Activated T-cell treated with anti-CD3 and anti-CD28 coated beads, Interleukin-2, amount 50 U/mL, for 4 hours (primary cell): ENCODE data around the gene CIDEC. TPM values are rescaled to one million over a fixed set of nuclear protein-coding genes. Genes with fewer than 3 reads are reported as not detected.
"Not testable (repeated sequence)": the region's sequence is repeated elsewhere in the genome, so short reads cannot be mapped to it uniquely, and the experiment has no call there.

Source experiments
- ATAC-seq, 2 donors: fragments of 200-7000 bp; cut with Tn5 transposase; one replicate each; pipeline ENCODE4 v1.10.0; 2021
- DNase-seq: peaks from one replicate; pipeline ENCODE4 v3.0.0-alpha.2; 2020
- H3K27me3 Mint-ChIP-seq: one replicate; pipeline ENCODE4 v1.8.0; 2021; ENCODE audit warnings: low read depth, mixed read lengths
- H3K36me3 Mint-ChIP-seq: one replicate; pipeline ENCODE4 v1.8.0; 2022; ENCODE audit warnings: mixed read lengths; ENCODE audit not compliant: insufficient read depth
- H3K4me1 Mint-ChIP-seq: one replicate; pipeline ENCODE4 v1.8.0; 2021; ENCODE audit warnings: low read depth, mixed read lengths
- H3K4me3 Mint-ChIP-seq: one replicate; pipeline ENCODE4 v1.8.0; 2021; ENCODE audit warnings: mild to moderate bottlenecking, moderate library complexity, mixed read lengths
- H3K9me3 Mint-ChIP-seq: one replicate; pipeline ENCODE4 v1.8.0; 2021; ENCODE audit warnings: mixed read lengths
- total RNA-seq, 3 donors: library from RNA; stranded (reverse); gene quantifications; one replicate each; pipeline ENCODE4 v1.2.1, GENCODE V29; 2021

CIDEC gene
- total RNA-seq, 3 donors from 2014 or later = not detected

DNA sequence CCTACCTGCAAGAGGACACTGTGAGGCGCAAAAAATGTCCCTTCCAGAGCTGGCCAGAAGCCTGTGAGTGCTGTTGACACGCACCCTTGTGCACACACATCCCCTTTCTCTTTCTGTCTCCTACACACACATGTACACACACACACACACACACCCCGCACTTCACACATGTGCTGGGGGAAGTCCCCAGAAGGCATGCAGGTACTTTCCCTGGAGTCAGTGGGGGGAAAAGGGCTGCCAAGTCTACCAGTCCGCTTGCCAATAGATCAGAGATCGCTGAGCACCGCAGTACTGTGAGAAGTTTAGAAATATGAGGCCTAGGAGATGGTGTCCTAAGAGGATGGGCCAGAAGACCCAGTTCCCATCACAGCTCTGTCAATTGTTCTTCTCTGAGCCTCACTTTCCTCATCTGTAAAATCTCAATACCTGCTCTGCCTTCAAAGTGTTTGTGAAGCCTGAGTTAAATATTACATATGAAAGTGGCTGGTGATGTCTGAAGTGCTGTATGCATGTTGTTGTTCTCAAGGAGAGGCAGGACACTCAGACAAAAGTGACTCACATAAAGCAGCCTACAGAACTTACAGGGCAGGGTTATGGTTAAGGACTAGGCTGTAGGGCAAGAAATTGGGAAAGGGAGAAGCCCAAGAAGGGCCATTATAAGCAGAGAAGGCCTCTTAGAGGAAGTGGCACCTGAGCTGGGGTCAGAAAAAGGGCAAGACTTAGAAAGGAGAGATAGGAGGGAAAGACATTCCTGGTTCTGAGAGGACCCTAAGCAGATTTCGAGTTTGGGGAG is 29.4 kb upstream of the CIDEC start:
- DNase-seq (no peak), ATAC-seq (peak; percentile 45 to 49)
- Mint-ChIP-seq H3K4me3 (no peak overlapping the region), H3K9me3 (no peaks in the 10 kb centered on the region), H3K27me3 (no peaks in the 10 kb centered on the region), H3K4me1 (peaks cover 24% of the 10 kb centered on the region), H3K36me3 (no peaks in the 10 kb centered on the region)

DNA sequence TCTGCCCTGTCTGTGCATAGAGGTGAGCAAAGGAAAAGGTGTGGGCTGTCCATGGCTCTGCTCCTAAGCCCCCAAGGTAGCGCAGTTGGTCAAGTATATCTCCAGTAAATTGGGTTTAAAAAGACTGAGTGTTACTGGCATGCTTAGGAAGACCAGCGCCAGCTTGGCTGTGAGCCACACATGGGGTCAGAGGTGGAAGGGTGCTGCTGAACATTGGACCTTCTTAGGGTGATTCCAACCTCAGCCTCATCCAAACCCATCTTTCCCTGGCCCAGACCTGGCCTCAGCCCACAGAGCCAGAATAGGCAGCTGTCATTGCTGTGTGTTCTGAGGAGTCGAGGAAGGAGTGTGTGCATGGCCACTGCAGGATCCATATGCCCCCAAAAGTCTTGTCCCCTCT is 28.2 kb upstream of the CIDEC start:
- no peak for ATAC-seq
- Mint-ChIP-seq H3K4me1 (peaks cover 31% of the 10 kb centered on the region), H3K4me3 (no peak overlapping the region), H3K36me3 (no peaks in the 10 kb centered on the region), H3K27me3 (no peaks in the 10 kb centered on the region), H3K9me3 (no peaks in the 10 kb centered on the region)
- no peak for DNase-seq

DNA sequence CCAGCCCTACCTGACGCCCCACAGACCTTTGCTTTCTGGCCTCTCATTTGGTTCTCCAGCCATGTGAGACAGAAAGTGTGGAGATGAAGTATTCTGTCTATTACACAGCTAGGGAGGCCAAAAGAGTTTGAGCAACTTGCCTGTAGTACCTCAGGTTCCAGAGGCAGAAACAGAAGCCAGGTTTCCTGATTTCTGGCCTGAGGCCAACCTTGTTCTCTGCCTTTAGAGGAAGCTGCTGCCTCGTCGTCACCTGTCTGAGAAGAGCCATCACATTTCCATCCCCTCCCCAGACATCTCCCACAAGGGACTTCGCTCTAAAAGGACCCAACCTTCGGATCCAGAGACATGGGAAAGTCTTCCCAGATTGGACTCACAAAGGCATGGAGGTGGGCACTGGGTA is 26.4 kb upstream of the CIDEC start:
- H3K4me3 Mint-ChIP-seq = no peak overlapping the region
- no peak for ATAC-seq
- H3K4me1 Mint-ChIP-seq = peaks cover 35% of the 10 kb centered on the region
- no peaks in the 10 kb centered on the region for H3K9me3 Mint-ChIP-seq
- no peak for DNase-seq
- H3K36me3 Mint-ChIP-seq = no peaks in the 10 kb centered on the region
- H3K27me3 Mint-ChIP-seq = no peaks in the 10 kb centered on the region

DNA sequence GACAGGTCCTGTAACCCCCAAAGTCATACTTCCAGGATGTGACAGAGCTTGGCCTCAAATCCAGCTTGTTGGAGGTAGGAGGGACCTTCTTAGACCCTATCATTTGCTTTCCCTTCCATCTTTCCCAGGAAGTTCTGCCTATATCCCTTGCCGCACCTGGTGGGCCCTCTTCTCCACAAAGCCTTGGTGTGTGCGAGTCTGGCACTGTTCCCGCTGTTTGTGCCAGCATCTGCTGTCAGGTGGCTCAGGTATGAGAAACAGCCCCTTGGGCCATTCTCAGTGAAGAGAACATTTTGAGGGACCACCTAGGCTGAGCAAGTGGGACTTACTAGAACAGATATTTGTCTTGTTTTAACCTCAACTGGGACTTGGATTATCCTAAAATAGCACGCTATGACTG is 23.9 kb upstream of the CIDEC start:
- Mint-ChIP-seq H3K9me3 (no peaks in the 10 kb centered on the region), H3K4me3 (no peak overlapping the region), H3K36me3 (no peaks in the 10 kb centered on the region), H3K27me3 (no peaks in the 10 kb centered on the region), H3K4me1 (peaks cover 27% of the 10 kb centered on the region)
- DNase-seq (no peak), ATAC-seq (no peak)

DNA sequence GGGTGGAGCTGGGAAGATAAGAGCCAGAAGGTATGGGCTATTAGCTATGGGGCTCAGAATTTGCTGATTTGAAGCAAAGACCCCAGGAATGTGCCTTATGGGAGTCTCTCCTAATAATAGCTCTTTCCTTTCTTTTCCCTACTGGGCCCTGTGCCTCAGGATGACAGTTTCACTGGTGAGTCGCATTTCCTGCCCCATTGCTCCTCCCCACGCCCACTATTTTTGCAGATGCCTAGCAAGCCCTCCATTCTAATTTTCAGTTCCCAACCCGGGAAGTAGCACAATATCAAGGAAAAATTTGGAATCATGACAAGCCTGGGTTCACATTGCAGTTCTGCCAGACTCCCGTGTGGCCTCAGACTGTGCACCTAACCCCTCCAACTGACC is 23.2 kb upstream of the CIDEC start:
- no peaks in the 10 kb centered on the region for H3K36me3 Mint-ChIP-seq
- ATAC-seq (peak; percentile 41 to 45), DNase-seq (no peak)
- peaks cover 33% of the 10 kb centered on the region for H3K4me1 Mint-ChIP-seq
- peak overlapping the region; percentile 19 for H3K4me3 Mint-ChIP-seq
- H3K27me3 Mint-ChIP-seq = no peaks in the 10 kb centered on the region
- no peaks in the 10 kb centered on the region for H3K9me3 Mint-ChIP-seq

DNA sequence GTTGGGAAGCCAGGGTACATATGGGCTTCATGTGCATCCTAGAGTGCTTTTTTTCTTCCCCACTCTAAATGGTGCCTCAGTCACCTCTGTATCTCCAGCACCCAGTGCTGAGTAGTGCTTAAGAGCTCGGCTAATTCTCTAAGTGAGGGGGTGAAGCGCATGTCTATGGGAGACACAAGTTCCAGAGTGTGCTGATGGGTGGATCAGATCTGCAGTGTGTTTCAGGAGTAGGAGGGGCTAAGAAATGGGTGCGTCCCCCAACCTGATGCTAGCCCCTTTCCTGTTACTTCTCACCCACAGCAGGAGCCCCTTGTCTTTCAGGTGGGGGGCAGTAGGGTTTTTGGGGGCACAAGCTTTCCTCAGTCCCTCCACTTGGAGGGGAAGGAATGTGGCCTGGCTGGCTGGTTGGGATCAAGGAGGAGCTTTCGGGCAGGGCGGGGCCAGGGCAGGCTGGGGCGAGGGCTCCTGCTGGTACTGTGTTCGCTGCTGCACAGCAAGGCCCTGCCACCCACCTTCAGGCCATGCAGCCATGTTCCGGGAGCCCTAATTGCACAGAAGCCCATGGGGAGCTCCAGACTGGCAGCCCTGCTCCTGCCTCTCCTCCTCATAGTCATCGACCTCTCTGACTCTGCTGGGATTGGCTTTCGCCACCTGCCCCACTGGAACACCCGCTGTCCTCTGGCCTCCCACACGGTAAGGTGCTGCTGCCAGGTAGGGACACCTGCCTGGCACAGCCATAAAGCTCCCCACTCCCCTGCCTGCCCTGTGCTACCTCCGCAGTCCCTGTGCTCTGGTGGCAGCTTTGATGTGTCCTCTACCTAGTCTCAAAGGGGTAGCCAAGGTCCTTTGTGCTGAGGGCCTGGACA is 22.6 kb upstream of the CIDEC start, which contains the start of gene IL17RE:
TSS of gene IL17RE (plus strand) at position 477 of the 866 bp plus-strand sequence. CDS start at position 562, 85 bp downstream.
- Mint-ChIP-seq H3K4me3 (peak within 1 kb of the TSS; percentile 53), H3K4me1 (peaks cover 36% of the 10 kb centered on the region), H3K36me3 (no peaks in the 10 kb centered on the region), H3K27me3 (no peaks in the 10 kb centered on the region), H3K9me3 (no peaks in the 10 kb centered on the region)
- ATAC-seq (peak; percentile 41 to 74), DNase-seq (no peak)

DNA sequence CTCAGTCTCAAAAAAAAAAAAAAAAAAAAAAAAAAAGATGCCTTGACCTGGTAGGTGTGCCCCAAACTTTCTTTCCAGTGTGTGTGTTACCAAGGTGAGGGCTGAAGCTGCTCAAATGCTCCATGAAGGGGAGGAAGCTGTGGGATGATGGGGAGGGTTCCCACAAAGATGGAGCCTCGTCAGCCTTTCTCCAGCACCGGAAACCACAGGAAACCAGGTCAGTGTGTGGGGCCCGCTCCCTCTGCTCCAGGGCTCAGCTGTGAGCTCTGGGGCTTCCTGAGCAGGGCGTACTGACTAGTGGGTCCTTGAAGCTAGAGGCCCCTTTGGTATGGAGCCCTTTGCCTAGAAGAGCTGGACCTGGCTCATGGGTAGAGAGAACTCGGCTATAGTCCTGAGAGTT is 21.9 kb upstream of the CIDEC start:
- H3K9me3 Mint-ChIP-seq = no peaks in the 10 kb centered on the region
- ATAC-seq (peak; percentile 58 to 64), DNase-seq (no peak)
- no peak overlapping the region for H3K4me3 Mint-ChIP-seq
- peaks cover 37% of the 10 kb centered on the region for H3K4me1 Mint-ChIP-seq
- no peaks in the 10 kb centered on the region for H3K27me3 Mint-ChIP-seq
- H3K36me3 Mint-ChIP-seq = no peaks in the 10 kb centered on the region

DNA sequence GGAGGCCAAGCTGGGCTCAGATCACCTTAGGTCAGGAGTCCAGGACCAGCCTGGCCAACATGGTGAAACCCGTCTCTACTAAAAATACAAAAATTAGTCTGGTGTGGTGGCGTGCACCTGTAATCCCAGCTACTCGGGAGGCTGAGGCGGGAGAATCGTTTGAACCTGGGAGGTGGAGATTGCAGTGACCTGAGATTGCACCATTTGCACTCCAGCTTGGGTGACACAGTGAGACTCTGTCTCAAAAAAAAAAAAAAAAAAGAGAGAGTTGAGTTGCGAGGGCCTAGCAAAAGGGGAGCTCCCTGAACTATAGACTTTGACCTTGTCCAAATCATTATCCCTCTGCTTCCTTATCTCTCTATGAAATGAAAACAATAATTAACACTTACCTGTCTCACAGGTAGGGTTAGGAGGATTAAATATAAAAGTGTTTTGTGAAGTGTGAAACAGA is 20.9 kb upstream of the CIDEC start:
- ATAC-seq, H3K4me3 Mint-ChIP-seq, H3K27me3 Mint-ChIP-seq, DNase-seq, H3K36me3 Mint-ChIP-seq, H3K9me3 Mint-ChIP-seq: not testable (repeated sequence)
- H3K4me1 Mint-ChIP-seq = peaks cover 40% of the 10 kb centered on the region

DNA sequence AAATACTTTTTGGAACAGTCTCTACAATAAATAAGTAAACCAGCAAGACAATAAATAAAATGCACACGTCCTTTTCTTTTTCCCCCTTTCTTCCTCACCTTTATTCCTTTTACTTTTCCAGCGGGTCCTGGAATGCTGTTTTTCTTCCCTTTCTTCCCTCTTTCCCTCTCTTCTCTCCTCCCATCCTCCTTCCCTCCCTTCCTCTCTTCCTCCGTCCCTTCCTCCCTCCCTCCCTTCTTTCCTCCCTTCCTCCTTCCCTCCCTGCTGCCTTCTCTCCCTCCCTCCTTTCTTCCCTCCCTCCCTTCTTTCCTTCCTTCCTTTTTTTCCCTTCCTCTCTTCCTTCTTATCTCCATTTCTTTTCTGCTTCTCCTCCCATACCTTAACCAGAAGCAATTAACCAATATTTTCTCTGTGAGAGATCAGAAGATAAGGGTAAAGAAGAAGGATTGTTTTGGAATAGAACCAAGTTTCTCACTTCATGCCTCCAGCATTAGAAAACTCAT is 19.3 kb upstream of the CIDEC start:
- H3K9me3 Mint-ChIP-seq = peaks cover 3% of the 10 kb centered on the region
- ATAC-seq (no peak), DNase-seq (no peak)
- H3K4me1 Mint-ChIP-seq = peaks cover 49% of the 10 kb centered on the region
- peaks cover 6% of the 10 kb centered on the region for H3K36me3 Mint-ChIP-seq
- no peaks in the 10 kb centered on the region for H3K27me3 Mint-ChIP-seq
- no peak overlapping the region for H3K4me3 Mint-ChIP-seq

DNA sequence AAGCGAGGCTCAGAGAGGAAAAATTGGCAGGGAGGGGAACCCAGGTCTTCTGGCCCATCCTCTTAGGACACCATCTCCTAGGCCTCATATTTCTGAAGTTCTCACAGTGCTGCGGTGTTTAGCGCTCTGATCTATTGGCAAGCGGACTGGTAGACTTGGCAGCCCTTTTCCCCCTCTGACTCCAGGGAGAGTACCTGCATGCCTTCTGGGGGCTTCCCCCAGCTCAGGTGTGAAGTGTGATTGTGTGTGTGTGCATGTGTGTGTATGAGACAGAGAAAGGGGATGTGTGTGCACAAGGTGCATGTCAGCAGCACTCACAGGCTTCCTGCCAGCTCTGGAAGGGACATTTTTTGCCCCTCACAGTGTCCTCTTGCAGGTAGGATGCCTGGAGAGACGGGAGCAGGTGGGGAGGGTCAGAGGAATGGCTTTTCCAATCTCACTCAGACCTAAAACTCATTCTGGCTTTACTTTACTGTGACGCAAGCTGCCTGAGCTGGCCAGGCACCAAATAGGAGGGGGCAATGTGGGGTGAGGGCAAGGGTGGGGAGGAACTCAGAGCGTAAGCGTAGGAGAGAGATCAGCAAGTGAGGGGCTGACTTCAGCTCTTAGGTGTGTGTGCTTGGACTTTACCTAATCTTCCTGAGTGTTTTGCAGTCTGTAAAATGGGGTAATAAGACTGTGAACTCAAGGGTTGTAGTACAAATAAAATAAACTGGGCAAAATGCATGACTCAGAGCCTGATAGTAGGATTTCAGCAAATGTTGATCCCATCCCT is 18.6 kb upstream of the CIDEC start:
- peaks cover 11% of the 10 kb centered on the region for H3K36me3 Mint-ChIP-seq
- H3K9me3 Mint-ChIP-seq = peaks cover 3% of the 10 kb centered on the region
- peaks cover 52% of the 10 kb centered on the region for H3K4me1 Mint-ChIP-seq
- no peak overlapping the region for H3K4me3 Mint-ChIP-seq
- H3K27me3 Mint-ChIP-seq = no peaks in the 10 kb centered on the region
- ATAC-seq (no peak), DNase-seq (no peak)

DNA sequence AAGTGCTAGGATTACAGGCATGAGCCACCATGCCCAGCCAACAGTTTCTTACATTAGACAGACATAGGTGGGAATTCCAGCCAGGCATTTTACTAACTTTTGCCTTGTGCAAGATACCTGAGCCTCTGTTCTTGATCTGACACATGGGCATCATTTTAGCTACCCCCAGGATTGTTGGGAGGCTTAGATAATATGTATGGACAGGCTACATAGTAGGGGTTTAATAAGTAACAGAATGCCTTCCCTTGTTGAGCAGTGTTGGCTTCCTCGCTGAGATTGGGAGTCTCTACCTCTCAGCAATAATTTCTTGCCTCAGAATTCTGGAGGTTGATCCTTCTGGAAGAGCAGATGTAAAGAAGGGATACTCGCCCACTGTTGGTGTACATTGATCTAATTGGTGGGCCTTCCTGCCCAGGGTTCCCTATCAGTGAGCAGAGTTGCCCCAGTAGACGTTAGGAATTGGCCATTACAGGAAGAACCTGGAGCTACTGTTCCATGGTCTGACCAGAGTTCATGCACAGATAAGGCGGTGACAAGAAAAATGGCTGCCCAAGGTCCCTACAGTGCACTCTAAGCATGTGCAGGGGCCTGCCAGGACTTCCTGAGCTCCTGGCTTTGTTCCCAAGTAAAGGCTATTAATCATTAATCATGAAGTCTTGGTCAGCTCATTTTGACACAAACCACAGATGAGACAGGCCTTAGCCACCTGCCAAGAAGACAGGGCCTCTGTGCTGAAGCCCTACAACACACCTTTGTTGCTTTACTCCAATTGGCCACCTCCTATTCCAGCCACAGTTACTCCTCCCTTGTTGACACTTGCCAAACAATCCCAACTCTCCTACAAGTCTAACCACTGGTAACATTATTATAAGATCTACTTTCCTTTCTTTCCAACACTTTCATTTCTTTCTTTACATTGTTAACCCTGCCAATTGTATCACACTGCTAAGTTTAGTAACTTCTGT is 17.6 kb upstream of the CIDEC start:
- DNase-seq (no peak), ATAC-seq (no peak)
- peaks cover 16% of the 10 kb centered on the region for H3K36me3 Mint-ChIP-seq
- H3K9me3 Mint-ChIP-seq = peaks cover 3% of the 10 kb centered on the region
- peaks cover 50% of the 10 kb centered on the region for H3K4me1 Mint-ChIP-seq
- H3K4me3 Mint-ChIP-seq = no peak overlapping the region
- no peaks in the 10 kb centered on the region for H3K27me3 Mint-ChIP-seq

DNA sequence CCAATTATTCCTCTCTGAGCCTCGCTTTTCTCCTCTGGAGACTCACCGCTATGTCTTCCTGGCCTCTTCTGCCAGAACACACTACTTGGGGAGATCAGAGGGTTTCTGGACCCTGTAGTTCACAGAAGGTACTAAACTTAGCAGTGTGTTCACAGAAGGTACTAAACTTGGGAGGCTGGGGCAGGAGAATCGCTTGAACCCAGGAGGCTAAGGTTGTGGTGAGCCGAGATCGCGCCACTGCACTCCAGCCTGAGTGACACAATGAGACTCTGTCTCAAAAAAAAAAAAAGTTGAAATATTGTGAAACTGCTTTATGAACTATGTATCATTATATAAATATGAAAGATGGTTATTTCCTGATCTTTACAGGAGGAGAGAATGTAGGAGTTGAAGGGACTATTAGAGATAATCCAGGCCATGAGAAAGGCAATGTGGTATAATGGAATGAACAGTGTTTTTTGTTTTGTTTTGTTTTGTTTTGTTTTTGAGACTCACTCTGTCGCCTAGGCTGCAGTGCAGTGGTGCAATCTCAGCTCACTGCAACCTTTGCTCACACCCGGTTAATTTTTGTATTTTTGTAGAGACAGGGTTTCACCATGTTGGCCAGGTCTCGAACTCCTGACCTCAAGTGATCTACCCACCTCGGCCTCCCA is 16.8 kb upstream of the CIDEC start:
- ATAC-seq, H3K9me3 Mint-ChIP-seq, H3K4me3 Mint-ChIP-seq, H3K27me3 Mint-ChIP-seq, DNase-seq: not testable (repeated sequence)
- Mint-ChIP-seq H3K4me1 (peaks cover 50% of the 10 kb centered on the region), H3K36me3 (peaks cover 21% of the 10 kb centered on the region)

DNA sequence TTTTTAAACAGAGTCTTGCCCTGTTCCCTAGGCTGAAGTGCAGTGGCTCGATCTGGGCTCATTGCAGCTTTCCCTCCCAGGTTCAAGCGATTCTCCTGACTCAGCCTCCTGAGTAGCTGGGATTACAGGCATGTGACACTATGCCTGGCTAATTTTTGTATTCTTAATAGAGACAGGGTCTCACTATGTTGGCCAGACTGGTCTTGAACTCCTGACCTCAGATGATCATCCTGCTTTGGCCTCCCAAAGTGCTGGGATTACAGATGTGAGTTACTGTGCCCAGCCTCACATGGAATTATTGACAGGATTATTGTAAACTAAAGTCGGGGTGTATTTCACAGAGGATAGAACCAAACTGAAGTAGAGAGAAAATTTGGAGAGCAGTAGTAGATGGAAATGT is 15.7 kb upstream of the CIDEC start:
- DNase-seq, H3K4me3 Mint-ChIP-seq, H3K9me3 Mint-ChIP-seq, ATAC-seq, H3K27me3 Mint-ChIP-seq: not testable (repeated sequence)
- peaks cover 25% of the 10 kb centered on the region for H3K36me3 Mint-ChIP-seq
- peaks cover 50% of the 10 kb centered on the region for H3K4me1 Mint-ChIP-seq
